GM23248 (cell line): Measurements from ENCODE around the gene FCN3.

Source experiments
- EZH2 ChIP-seq: fragments of 200-600 bp; sonication (generic); IDR thresholded peaks from 2 replicates; pipeline ENCODE4 v1.6.1; 2018; ENCODE audit warnings: antibody characterized with exemption, mild to moderate bottlenecking; ENCODE audit not compliant: insufficient read depth, poor library complexity, severe bottlenecking
- EZH2phosphoT487 ChIP-seq: fragments of 200-600 bp; sonication (generic); IDR thresholded peaks from 2 replicates; pipeline ENCODE4 v1.6.1; 2018; ENCODE audit warnings: antibody characterized with exemption, moderate library complexity, mild to moderate bottlenecking, low read depth; ENCODE audit not compliant: insufficient read depth

DNA sequence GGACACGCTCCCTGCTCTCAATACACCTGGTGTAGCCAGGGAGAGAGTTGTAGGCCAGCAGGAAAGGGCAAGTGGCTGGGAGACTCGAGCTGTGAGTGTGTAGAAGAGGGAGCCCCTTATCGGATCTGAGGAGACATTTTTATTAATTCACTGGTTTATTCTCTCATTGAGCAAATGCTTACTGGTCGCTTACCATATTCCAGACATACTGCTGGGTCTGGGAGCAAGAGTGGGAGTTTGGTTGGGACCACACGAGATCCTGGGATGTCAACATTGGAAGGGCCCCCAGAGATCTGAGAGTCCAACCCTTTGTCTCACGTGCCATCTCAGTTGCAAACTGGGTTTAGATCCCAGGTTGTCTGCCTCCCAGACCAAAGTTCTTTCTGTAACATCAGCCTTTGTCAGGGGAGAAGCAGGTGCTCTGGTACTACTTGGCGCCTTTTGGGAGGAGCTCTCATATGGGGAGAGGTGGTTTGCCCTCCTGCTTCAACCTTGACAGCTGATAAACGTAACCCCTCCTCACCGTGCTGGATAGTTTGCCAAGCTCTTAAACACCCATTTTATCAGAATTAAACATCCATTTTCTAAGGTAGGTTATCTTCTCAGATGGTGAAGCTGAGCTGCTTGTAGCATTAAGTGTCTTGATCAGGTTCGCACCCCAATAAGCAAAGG lies 51.9 kb downstream of the FCN3 start:
- TF ChIP-seq EZH2 (no peak), EZH2phosphoT487 (no peak)
